ENCODE data around the gene CCRL2.

CCRL2 gene

DNA sequence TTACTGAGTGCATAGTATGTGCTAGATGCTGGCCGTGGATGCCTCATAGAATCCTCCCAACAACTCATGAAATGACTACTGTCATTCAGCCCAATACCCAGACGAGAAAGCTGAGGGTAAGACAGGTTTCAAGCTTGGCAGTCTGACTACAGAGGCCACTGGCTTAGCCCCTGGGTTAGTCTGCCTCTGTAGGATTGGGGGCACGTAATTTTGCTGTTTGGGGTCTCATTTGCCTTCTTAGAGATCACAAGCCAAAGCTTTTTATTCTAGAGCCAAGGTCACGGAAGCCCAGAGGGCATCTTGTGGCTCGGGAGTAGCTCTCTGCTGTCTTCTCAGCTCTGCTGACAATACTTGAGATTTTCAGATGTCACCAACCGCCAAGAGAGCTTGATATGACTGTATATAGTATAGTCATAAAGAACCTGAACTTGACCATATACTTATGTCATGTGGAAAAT, 37.4 kb upstream of the CCRL2 start:
- TF ChIP-seq YY1 (IDR thresholded peaks at IDR 0.05; ENCODE audit: low read depth) (no peak), EP300 (IDR thresholded peaks at IDR 0.05; ENCODE audit: borderline replicate concordance) (no peak), FOXM1 (IDR thresholded peaks at IDR 0.05; ENCODE audit: borderline replicate concordance, low read depth) (no peak), RAD21 (IDR thresholded peaks at IDR 0.05; ENCODE audit: low read depth) (no peak), EGR1 (IDR thresholded peaks at IDR 0.05) (no peak), CEBPB (IDR thresholded peaks at IDR 0.05) (no peak), NFIC (IDR thresholded peaks at IDR 0.05) (no peak), TEAD4 (IDR thresholded peaks at IDR 0.05) (no peak), TCF12 (IDR thresholded peaks at IDR 0.05; ENCODE audit: low read depth) (no peak), ZBTB7A (IDR thresholded peaks at IDR 0.05; ENCODE audit: low read depth) (no peak), CREB1 (IDR thresholded peaks at IDR 0.05; ENCODE audit: low read depth) (no peak), TAF1 (IDR thresholded peaks at IDR 0.05; ENCODE audit: low read depth) (no peak)
- TF ChIP-seq, protein P1, sequence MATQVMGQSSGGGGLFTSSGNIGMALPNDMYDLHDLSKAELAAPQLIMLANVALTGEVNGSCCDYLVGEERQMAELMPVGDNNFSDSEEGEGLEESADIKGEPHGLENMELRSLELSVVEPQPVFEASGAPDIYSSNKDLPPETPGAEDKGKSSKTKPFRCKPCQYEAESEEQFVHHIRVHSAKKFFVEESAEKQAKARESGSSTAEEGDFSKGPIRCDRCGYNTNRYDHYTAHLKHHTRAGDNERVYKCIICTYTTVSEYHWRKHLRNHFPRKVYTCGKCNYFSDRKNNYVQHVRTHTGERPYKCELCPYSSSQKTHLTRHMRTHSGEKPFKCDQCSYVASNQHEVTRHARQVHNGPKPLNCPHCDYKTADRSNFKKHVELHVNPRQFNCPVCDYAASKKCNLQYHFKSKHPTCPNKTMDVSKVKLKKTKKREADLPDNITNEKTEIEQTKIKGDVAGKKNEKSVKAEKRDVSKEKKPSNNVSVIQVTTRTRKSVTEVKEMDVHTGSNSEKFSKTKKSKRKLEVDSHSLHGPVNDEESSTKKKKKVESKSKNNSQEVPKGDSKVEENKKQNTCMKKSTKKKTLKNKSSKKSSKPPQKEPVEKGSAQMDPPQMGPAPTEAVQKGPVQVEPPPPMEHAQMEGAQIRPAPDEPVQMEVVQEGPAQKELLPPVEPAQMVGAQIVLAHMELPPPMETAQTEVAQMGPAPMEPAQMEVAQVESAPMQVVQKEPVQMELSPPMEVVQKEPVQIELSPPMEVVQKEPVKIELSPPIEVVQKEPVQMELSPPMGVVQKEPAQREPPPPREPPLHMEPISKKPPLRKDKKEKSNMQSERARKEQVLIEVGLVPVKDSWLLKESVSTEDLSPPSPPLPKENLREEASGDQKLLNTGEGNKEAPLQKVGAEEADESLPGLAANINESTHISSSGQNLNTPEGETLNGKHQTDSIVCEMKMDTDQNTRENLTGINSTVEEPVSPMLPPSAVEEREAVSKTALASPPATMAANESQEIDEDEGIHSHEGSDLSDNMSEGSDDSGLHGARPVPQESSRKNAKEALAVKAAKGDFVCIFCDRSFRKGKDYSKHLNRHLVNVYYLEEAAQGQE (IDR thresholded peaks at IDR 0.05; ENCODE audit: low read depth), result no peak
- TF ChIP-seq, protein P2, sequence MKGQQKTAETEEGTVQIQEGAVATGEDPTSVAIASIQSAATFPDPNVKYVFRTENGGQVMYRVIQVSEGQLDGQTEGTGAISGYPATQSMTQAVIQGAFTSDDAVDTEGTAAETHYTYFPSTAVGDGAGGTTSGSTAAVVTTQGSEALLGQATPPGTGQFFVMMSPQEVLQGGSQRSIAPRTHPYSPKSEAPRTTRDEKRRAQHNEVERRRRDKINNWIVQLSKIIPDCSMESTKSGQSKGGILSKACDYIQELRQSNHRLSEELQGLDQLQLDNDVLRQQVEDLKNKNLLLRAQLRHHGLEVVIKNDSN (IDR thresholded peaks at IDR 0.05), result no peak
- TF ChIP-seq, protein P3, sequence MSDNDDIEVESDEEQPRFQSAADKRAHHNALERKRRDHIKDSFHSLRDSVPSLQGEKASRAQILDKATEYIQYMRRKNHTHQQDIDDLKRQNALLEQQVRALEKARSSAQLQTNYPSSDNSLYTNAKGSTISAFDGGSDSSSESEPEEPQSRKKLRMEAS (IDR thresholded peaks at IDR 0.05), result no peak

DNA sequence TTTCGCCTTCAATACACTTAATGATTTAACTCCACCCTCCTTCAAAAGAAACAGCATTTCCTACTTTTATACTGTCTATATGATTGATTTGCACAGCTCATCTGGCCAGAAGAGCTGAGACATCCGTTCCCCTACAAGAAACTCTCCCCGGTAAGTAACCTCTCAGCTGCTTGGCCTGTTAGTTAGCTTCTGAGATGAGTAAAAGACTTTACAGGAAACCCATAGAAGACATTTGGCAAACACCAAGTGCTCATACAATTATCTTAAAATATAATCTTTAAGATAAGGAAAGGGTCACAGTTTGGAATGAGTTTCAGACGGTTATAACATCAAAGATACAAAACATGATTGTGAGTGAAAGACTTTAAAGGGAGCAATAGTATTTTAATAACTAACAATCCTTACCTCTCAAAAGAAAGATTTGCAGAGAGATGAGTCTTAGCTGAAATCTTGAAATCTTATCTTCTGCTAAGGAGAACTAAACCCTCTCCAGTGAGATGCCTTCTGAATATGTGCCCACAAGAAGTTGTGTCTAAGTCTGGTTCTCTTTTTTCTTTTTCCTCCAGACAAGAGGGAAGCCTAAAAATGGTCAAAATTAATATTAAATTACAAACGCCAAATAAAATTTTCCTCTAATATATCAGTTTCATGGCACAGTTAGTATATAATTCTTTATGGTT, 36.1 kb upstream of the CCRL2 start, which contains the start of gene CCR5:
TSS of gene CCR5 (plus strand) at position 108 of the 680 bp plus-strand sequence. CDS start 1,957 bp downstream, outside the sequence.
- TF ChIP-seq CEBPB (IDR thresholded peaks at IDR 0.05), result no peak
- TF ChIP-seq FOXM1 (IDR thresholded peaks at IDR 0.05; ENCODE audit: borderline replicate concordance, low read depth), result no peak
- TF ChIP-seq CREB1 (IDR thresholded peaks at IDR 0.05; ENCODE audit: low read depth), result no peak
- no peak for TF ChIP-seq TEAD4 (IDR thresholded peaks at IDR 0.05)
- TF ChIP-seq ZBTB7A (IDR thresholded peaks at IDR 0.05; ENCODE audit: low read depth), result no peak
- TF ChIP-seq TAF1 (IDR thresholded peaks at IDR 0.05; ENCODE audit: low read depth), result no peak
- TF ChIP-seq, protein P2 (IDR thresholded peaks at IDR 0.05), result no peak
- TF ChIP-seq EGR1 (IDR thresholded peaks at IDR 0.05), result no peak
- no peak for TF ChIP-seq RAD21 (IDR thresholded peaks at IDR 0.05; ENCODE audit: low read depth)
- TF ChIP-seq NFIC (IDR thresholded peaks at IDR 0.05), result no peak
- TF ChIP-seq, protein P3 (IDR thresholded peaks at IDR 0.05), result no peak
- TF ChIP-seq YY1 (IDR thresholded peaks at IDR 0.05; ENCODE audit: low read depth), result no peak
- TF ChIP-seq TCF12 (IDR thresholded peaks at IDR 0.05; ENCODE audit: low read depth), result no peak
- TF ChIP-seq, protein P1 (IDR thresholded peaks at IDR 0.05; ENCODE audit: low read depth), result no peak

DNA sequence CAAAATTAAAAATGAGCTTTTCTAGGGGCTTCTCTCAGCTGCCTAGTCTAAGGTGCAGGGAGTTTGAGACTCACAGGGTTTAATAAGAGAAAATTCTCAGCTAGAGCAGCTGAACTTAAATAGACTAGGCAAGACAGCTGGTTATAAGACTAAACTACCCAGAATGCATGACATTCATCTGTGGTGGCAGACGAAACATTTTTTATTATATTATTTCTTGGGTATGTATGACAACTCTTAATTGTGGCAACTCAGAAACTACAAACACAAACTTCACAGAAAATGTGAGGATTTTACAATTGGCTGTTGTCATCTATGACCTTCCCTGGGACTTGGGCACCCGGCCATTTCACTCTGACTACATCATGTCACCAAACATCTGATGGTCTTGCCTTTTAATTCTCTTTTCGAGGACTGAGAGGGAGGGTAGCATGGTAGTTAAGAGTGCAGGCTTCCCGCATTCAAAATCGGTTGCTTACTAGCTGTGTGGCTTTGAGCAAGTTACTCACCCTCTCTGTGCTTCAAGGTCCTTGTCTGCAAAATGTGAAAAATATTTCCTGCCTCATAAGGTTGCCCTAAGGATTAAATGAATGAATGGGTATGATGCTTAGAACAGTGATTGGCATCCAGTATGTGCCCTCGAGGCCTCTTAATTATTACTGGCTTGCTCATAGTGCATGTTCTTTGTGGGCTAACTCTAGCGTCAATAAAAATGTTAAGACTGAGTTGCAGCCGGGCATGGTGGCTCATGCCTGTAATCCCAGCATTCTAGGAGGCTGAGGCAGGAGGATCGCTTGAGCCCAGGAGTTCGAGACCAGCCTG, 35.3 kb upstream of the CCRL2 start:
- TF ChIP-seq, protein P1 (IDR thresholded peaks at IDR 0.05; ENCODE audit: low read depth), result no peak
- TF ChIP-seq TCF12 (IDR thresholded peaks at IDR 0.05; ENCODE audit: low read depth) (no peak), YY1 (IDR thresholded peaks at IDR 0.05; ENCODE audit: low read depth) (no peak), CREB1 (IDR thresholded peaks at IDR 0.05; ENCODE audit: low read depth) (no peak)
- TF ChIP-seq, protein P3 (IDR thresholded peaks at IDR 0.05), result no peak
- TF ChIP-seq, protein P2 (IDR thresholded peaks at IDR 0.05), result no peak

All from Ishikawa (cell line).